GM21723 (cell line): Measurements from ENCODE around the gene TIGIT.

Experiments used
- ATAC-seq: cut with Tn5 transposase; IDR thresholded peaks from one replicate; pipeline ENCODE4 v1.9.1; 2021; ENCODE audit warnings: mild to moderate bottlenecking, moderate library complexity; ENCODE audit not compliant: unreplicated experiment

The TIGIT gene

DNA sequence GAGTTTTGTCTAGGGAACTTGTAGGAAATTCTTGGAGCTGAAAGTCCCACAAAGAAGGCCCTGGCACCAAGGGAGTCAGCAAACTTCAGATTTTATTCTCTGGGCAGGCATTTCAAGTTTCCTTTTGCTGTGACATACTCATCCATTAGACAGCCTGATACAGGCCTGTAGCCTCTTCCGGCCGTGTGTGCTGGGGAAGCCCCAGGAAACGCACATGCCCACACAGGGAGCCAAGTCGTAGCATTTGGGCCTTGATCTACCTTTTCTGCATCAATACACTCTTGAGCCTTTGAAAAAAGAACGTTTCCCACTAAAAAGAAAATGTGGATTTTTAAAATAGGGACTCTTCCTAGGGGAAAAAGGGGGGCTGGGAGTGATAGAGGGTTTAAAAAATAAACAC lies 15.0 kb downstream of the TIGIT start:
- peak; percentile 89 for ATAC-seq

DNA sequence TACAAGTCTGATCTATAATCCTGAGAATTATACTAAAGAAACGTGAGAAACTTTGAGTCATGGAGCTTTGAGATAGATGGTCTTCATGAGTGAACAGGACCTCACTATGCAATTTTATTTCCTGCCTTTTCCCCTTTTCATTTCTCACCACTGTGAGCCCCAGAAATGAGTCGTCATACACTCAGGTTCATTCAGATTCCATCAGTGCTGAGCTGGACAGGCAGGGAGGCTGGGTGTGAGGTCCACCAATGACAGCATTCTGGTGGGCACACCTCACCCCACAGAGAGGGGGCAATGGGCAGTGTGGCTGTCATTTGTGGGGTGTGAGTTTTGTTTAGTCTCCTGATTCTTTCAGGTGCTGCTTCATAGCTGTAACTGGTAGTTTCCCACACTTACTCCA lies 16.9 kb downstream of the TIGIT start:
- ATAC-seq: no peak

DNA sequence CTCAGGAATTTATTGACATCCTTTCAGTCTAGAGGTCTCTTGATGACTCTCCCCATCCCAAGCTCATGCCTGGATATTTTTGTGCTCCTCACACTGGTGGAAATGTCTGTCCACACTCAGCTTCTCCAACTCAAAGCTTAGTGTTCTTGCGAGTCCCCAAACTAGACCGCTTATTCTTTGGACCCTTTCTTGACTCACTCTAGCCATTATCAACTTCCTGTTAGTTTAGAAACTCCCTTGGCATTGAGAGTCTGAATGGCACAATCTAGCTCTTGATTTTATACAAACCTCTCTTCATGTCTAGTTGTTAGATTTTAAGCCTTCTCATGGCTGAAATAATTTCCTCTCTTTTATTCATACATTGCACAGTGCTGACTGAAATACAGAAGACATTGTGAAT lies 19.6 kb downstream of the TIGIT start:
- no peak for ATAC-seq

DNA sequence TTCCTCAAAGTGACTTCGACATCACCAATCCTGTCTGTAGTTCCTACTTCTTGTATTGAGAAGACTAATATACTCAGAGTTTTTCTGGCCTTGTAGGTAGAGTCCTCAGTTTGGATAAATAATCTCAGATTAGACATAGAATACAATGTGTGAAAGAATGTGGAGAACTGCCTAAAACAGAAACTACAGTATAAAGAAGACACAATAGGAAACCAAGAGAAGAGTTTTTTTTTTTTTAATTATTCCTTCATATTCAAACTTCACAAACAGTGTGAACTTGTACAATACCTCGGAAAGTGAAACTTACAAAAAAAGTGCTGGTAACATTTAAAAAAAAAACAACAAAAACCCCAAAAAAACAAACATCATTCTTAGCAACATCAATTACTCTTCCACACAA lies 20.5 kb downstream of the TIGIT start:
- no peak for ATAC-seq

DNA sequence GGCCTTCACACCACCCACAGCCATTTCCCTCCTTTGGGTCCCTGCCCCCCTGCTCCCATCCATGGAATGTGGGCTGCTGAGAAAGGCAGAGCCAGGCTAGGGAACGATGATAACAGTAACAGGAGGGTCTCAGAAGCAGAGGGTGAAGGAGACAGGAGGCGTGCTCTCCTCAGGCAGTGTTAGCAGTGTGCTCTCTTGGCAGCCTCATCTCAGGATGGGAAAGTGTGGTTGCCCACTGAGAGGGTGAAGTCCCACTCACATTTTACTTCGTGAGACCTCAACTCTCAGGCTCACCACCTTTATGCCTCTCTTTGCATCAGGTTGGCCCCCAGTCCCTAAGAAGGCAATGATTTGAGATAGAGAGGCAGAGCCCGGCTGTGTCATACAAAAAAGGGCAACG lies 24.5 kb downstream of the TIGIT start:
- no peak for ATAC-seq

DNA sequence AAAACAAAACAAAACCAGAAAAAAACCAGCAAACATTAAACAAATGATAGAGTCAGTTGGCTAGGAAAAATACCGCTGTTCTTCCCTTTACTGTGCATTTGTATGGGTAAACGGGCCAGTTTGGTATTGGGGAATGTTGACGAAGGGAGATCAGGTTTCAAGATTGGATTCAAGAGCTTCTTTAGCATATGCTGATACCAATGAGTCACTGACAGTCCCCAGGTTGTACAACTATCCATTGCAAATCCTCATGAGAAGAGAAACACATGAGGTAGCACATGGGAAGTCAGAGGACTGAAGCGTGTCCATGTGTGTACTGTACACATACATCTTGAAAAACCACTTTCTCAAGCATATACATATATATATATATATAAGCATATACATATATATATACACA lies 25.6 kb downstream of the TIGIT start:
- ATAC-seq: no peak

DNA sequence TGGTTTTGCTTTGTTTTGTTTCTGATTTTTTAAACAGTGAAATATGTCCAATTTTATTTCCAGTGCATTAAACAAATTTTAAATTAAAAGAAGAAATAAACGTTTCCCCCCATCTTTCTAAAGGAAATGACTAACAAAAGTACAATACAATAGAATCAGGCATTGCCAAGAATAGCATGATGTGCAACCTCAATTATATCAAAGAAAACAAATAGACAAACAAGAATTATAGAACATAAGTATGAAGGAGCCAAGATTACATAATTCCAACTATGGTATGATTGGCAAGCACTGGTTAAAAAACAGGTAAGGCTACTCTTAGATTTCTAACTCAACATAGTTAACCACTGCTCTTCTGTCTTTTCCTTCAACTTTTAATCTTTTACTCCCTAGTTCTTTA lies 26.4 kb downstream of the TIGIT start:
- no peak for ATAC-seq

DNA sequence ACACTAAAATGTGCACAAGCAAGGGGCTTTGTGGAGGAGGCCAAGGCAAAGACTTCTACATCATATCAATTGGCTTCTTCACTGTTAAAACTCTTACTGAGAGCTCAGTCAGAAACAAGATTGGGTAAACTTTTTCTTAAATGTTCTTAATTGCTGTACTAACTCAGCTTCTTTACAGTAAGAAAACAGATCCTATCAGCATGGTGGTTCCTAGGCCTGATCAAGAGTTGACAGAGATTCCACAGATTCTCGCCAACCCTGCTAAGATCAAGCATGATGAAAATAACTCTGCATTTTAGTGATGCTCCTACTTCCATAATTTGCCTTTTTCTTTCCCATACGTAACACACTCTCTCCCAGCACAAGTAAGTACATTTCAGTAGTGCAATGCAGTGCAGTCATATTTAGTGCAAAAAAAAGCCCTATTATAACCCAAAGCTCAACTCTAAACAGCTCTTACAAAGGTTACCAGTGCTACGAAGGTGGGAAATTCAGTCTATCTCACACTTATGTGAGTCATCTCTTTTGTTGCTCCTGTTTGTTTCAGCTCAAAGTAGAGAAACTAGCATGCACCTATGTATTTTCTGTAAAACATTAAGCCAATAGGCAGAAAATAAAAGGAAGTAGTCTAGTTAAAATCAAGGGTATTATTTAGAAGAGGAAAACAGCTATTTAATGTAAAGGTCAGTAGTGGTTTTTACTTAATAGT lies 29.9 kb downstream of the TIGIT start:
- ATAC-seq: no peak

DNA sequence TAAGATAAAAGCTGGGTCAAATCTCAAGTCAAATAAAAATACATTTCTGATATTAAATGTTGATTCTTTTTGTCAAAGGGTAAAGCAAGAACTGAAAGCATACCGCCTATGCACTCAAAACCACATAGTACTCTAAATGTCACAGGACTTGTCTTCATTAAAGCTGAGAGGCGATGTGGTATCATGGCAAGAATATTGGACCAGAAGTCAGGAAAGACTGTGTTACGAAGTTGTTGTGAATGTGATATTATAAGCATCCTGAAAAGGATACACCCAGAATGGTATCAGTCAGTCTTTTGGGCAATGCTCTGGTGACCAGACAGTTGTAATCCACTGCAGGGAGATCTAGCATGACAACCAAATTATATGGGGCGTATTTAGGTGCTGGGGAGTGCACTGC lies 33.8 kb downstream of the TIGIT start:
- ATAC-seq: peak; percentile 43

DNA sequence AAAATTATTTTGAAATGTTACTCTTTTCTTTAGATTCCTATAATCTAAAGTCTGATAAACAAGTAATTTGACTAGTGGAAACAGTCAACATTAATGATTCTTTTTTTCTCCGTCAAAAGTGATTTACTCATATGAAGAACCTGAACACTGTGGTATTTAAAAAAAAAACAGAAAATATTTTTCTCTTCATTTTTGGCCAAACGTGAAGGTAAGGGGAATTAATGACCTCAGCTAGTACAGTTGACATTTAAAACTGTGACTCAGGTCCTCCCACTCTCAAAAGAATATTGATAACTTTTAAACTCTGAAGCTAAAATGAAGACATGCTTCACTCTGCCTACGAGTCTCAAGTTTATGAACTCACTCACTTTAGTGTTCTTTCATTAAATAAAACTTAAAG lies 34.5 kb downstream of the TIGIT start:
- no peak for ATAC-seq

DNA sequence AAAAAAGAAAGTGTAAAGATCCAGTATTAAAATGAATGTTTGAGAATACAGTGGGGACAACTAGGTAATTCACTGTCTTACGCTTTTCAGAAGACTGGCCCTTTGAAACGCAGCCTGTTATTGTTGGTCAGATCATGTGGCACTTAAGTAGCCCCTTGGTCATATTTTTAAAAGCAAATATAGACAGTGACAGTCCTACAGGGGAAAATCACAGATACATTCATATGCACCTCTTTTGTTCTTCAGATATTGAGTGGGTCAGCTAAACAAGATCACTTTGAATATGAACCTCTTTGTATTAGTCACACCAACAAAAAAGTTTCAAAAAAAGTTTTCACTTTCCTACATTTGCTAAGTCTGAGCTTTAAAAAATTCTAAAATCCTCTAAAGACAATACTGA lies 36.0 kb downstream of the TIGIT start:
- ATAC-seq: no peak

DNA sequence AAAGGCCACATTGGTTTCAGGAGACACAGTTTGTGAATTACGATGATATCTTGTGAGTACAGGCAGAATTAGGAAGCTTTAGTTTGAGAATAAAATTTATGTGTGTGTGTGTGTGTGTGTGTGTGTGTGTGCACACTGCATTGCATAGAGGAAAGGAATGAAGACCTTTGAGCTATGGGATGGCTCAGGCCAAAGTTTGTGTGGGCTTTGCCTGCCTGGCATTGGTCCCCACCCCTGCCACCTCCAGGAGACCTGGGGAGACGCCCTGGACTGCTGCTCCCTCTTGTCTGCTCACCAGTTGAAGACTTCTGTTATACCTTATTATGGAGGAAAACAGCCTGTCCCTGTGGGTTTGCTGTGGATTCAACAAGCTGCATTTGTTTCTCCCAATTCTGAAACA lies 37.2 kb downstream of the TIGIT start:
- ATAC-seq: no peak

DNA sequence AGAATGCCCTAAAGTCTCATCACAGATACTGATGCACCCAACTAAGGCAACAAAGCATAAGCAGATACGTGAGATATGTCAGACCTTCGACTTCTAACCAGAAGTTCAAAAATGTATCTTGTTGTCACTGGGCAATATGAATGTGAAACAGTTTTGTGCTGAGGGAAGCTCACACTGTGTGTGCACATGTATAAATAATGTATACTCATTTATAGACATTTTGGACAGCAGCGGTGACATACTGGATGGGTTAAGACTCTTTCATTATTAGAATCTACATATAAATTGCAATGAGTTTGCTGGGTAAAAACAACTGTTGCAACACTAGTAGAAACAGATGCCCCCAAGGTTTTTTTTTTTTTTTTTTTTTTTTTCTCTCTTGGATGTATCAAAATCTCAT lies 37.9 kb downstream of the TIGIT start:
- no peak for ATAC-seq

DNA sequence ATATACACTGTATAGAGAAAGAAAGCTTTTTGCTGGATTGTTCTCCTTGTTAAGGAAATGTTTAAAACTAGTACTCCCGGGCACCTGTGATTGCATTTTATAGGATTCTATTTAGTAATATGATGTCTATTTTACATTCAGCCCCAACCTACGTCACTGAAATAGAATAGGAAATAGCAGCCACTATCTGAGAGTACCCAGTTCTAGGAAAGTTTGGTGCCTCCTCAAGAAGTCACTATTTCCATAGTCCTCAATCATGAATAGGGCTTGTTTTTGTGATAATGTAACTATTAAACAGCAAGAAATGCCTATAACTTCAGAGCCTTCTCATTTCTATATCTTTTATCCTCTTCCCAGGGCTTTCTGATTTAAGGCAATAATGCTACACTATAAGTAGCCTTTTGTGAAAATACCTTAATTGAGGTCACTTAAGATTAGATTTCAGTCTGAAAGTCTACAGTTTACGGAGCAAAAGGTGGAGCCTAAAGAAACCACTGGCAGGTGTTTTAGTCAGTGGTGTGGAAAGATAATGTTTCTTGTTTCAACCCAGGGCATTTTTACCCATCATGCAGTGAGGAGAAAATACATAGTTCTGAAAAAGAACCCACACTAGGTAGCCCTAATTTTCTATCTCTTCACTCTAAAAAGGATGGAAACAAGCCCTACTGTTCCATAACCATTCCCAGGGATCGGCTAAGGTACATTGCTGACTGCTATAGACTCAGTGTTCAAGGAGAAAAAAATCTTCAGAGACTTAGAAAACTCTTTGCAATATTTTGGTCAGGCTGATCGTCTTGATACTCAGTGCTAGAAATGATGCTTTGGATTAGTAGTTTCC lies 38.7 kb downstream of the TIGIT start:
- peak; percentile 64 for ATAC-seq

DNA sequence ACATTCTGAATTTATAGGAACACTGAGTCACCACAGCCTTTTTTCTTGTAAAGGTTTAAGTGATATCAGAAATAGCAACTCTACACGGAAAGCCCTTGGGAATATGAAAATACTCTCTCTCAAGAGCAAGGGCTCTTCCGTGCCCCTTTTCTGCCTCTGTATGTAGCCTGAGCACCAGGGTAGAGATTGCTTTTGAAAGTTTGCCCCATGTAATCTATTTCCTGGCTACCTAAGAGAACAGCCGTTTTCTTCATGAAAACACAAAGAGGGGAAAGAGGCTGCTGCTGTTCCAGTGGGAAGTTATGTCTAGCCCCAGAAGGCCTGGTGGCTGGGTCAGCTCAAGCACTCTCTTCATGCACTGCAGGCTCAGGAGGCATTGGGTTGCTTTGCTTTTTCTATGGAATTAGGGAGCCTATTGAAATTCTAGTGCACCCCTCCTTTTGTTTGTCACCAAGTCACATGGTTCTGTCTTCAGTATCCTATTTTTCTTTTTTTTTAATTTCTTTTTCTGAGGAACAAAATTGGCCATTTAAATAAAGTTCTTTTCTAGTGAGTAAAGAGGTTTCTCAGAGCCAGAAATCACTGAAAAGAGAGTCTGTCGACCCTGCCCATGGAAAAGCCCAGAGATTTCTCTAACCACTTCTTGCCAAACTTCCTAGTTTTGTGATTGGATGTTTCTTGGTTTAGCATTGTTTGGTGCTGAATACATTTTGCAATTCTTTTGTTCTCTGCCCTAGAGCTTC lies 39.5 kb downstream of the TIGIT start:
- ATAC-seq: no peak

DNA sequence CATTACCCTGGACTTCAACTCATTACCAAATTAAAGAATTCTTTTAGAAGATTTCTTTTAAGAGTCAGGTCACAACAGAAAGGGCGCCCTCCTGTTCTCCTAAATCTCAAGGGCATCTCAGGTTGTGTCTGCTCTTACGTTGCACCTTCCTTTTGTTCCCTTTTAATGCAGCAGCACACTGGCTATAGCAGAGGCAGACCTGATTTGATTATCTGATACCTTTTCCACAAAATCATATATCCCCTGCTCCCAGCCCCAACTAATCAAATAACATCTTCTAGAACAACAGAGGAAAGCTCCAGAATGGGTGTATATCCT lies 40.1 kb downstream of the TIGIT start:
- no peak for ATAC-seq

DNA sequence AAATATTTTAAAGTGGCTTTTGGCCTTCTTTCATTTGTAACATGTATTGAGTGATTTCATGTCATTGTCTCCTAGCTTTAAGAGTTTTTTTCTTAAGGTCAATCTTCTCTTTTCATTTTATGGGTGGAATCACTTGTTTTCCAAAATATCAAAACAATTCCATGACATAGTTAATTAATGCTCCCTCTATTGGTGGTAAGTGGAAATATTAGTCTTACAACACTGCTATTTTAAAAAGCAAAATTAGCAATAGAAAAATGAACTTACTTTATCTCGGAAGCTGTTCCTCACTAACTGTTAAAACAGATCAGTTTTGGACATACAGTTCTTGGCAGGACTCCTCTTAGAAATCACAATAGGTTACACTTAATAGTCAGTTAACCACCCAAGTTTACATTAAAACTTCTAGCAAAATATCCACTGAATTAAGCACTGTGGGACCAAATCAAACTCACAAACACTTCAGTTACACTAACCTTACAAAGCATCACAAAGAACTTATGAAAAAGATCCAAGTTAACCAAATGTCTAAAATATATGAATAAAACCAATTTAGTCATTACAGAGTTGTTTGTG lies 42.4 kb downstream of the TIGIT start:
- ATAC-seq: no peak

DNA sequence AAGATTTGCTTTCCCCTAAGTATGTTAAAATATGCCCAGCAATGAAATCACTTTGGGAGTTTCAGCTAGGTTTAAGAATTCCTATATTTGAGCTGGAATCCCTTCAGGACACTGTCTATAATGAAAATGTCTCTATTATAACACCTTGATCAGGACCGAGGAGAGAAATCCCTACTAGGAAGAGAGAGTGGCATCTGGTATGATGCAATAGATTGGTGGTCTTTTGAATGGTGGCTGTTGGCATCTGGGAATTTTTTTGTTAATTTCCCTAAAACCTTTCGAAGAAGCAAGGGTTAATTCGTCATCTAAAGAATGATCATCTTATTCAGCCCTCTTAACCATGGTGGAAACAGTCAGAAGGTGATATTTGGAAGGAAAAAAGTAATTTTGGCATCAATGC lies 43.0 kb downstream of the TIGIT start:
- ATAC-seq: no peak

DNA sequence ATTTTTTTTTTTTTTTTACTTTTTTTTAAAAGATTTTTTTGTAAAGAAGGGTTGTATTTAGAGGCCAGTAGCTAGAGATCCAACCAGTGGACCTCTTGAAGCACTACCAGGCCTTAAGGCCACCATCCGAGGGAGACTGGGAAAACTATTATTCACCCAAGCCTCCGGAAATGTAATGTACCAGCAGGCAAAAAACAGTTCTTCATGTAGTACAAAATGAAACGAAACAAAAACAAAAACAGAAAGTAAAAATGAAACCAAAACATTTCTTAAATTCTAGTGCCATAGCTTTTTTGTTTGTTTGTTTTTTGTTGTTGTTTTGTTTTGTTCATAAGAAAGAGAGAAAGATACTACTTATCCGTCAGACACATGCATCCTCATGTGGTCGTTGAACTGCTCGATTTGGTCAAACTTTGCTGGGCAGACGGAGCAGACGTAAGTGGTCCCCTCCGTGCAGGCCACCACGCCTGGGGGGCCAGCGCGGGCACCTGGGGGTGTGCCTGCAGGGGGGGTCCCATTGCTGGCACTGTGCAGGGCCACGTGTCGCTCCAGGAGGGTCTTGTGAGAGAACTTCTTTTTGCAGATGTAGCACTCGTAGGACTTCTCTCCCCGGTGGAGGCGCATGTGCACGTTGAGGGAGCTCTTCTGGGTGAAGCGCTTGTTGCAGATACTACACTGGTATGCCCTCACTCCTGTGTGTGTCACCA lies 45.0 kb downstream of the TIGIT start:
- ATAC-seq: no peak

DNA sequence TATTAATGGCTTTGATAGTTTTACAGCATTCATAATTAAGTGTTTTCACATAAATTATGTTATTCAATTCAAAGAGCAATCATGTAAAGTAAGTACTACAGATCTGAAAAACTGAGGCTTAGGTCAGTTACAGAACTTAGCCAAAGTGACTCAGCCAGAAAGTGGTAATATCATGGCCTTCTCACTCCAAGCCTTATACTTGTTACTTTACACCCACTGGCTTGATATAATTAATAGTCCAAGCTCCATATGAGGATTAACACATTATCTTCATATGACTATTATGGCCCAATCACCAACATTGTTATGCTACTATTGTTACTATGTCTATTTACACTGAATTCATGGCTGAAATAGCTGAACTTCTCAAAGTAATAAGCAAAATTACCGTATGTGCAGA lies 50.7 kb downstream of the TIGIT start:
- no peak for ATAC-seq

DNA sequence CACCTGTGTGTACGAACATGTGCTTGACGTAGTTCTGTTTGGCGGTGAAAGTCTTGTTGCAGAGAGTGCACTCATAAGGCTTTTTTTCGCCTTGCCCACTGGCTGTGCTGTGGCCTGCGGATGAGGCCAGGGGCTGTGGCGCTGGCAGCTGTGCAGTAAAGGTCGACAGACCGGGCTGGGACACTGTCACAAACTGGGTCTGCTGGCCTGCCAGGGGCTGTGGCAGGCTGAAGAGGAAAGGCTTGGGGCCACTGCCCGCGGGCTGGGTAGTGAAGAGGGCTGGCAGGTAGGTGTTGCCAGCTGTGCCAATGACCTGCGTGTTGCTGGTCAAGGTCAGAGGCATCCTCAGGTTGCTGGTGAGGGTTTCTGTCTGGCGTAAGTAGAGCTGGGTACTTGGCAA lies 56.4 kb downstream of the TIGIT start:
- no peak for ATAC-seq
